Measurements from ENCODE around the gene CNGA1.
A peak's percentile ranks its signal among the peaks of the same experiment; 100 is the strongest.
"Not testable (repeated sequence)": the region's sequence is repeated elsewhere in the genome, so short reads cannot be mapped to it uniquely, and the experiment has no call there.

CNGA1 gene

GRCh38 chr4:47968847-47969246, 47.6 kb downstream of the CNGA1 start:
- no peak for DNase-seq (ENCODE audit: low read depth)

GRCh38 chr4:47954677-47955076, 61.8 kb downstream of the CNGA1 start:
- DNase-seq (ENCODE audit: low read depth), result no peak

GRCh38 chr4:47954245-47954644, 62.2 kb downstream of the CNGA1 start:
- DNase-seq (ENCODE audit: low read depth), result no peak

GRCh38 chr4:47945930-47946726, 70.4 kb downstream of the CNGA1 start:
- no peak for DNase-seq (ENCODE audit: low read depth)

GRCh38 chr4:47942081-47942819, 74.2 kb downstream of the CNGA1 start:
- DNase-seq (ENCODE audit: low read depth), result no peak

GRCh38 chr4:47939456-47939855, 77.0 kb downstream of the CNGA1 start:
- DNase-seq (ENCODE audit: low read depth), result no peak

GRCh38 chr4:47936336-47936735, 80.1 kb downstream of the CNGA1 start:
- no peak for DNase-seq (ENCODE audit: low read depth)

GRCh38 chr4:47933840-47934239, 82.6 kb downstream of the CNGA1 start:
- DNase-seq (ENCODE audit: low read depth), result no peak

GRCh38 chr4:47930971-47931804, 85.3 kb downstream of the CNGA1 start:
- no peak for DNase-seq (ENCODE audit: low read depth)

GRCh38 chr4:47929682-47930201, 86.7 kb downstream of the CNGA1 start:
- no peak for DNase-seq (ENCODE audit: low read depth)

- no peak for DNase-seq (ENCODE audit: low read depth)
Observed at GRCh38 chr4:47926667-47927258, 89.7 kb downstream of the CNGA1 start.

GRCh38 chr4:47923261-47923608, 93.2 kb downstream of the CNGA1 start:
- not testable (repeated sequence) for DNase-seq (ENCODE audit: low read depth)

- DNase-seq (ENCODE audit: low read depth), result not testable (repeated sequence)
Observed at GRCh38 chr4:47922436-47923260, 93.8 kb downstream of the CNGA1 start.

- DNase-seq (ENCODE audit: low read depth), result not testable (repeated sequence)
Observed at GRCh38 chr4:47917163-47917562, 99.3 kb downstream of the CNGA1 start.

- no peak for DNase-seq (ENCODE audit: low read depth)
Observed at GRCh38 chr4:47915378-47915777, 101.1 kb downstream of the CNGA1 start.

- no peak for DNase-seq (ENCODE audit: low read depth)
Observed at GRCh38 chr4:47914926-47915237, 101.6 kb downstream of the CNGA1 start.

- peak; percentile 77 for DNase-seq (ENCODE audit: low read depth)
Observed at GRCh38 chr4:47914220-47914925, 102.1 kb downstream of the CNGA1 start, which contains the start of gene NFXL1. Gene NFXL1 (minus strand): TSS chr4:47914583. CDS start chr4:47914203, 380 bp downstream.

- DNase-seq (ENCODE audit: low read depth), result peak; percentile 14
Observed at GRCh38 chr4:47913861-47914219, 102.6 kb downstream of the CNGA1 start.

GRCh38 chr4:47913330-47913729, 103.2 kb downstream of the CNGA1 start:
- DNase-seq (ENCODE audit: low read depth), result no peak

GRCh38 chr4:47907089-47907646, 109.3 kb downstream of the CNGA1 start:
- no peak for DNase-seq (ENCODE audit: low read depth)

All from stimulated activated CD8-positive, alpha-beta memory T cell treated with anti-CD3 and anti-CD28 coated beads, Interleukin-15, amount 100 ng/mL, for 24 hours (primary cell).